IMR-90 (cell line): ENCODE data around the gene AFTPH. TPM values are rescaled to one million over a fixed set of nuclear protein-coding genes. Genes with fewer than 3 reads are reported as not detected.

Experiments
- ATAC-seq: fragments of 200-7000 bp; cut with Tn5 transposase; 2 replicates; pipeline ENCODE4 v1.9.1; 2020; ENCODE audit warnings: low read depth, mild to moderate bottlenecking, moderate library complexity
- BruUV-seq: library from RNA; stranded (reverse); fragments of 400-500 nt; replicated peaks from 2 replicates; lab custom pipeline; 2021; lab: Mats Ljungman, UMichigan
- CTCF ChIA-PET: fragments of 300-600 bp; formaldehyde crosslinking; extraction: SDS; loops from one replicate; lab custom pipeline; 2021; ENCODE audit warnings: antibody characterized with exemption; lab: Yijun Ruan, JAX
- POLR2A ChIA-PET: fragments of 300-600 bp; sonication (Branson Sonifier 250); formaldehyde crosslinking; loops from one replicate; lab custom pipeline; 2022; ENCODE audit warnings: antibody characterized with exemption; ENCODE audit not compliant: unreplicated experiment; lab: Charles Lee
- DNase-seq: peaks from one replicate; pipeline ENCODE4 v3.0.0; 2013
- H2AFZ ChIP-seq: replicated peaks from 2 replicates; pipeline ENCODE3; 2013; ENCODE audit warnings: low read length, mild to moderate bottlenecking; ENCODE audit not compliant: poor library complexity
- H2AK5ac ChIP-seq: 2 replicates; pipeline ENCODE4 v1.6.1; 2013; ENCODE audit warnings: low read depth, low read length, inconsistent platforms
- H2AK9ac ChIP-seq: replicated peaks from 2 replicates; pipeline ENCODE3; 2013; ENCODE audit warnings: mild to moderate bottlenecking, low read depth, low read length, moderate library complexity; ENCODE audit not compliant: poor library complexity
- H2BK120ac ChIP-seq: 2 replicates; pipeline ENCODE4 v1.6.1; 2013; ENCODE audit warnings: low read depth, low read length, inconsistent platforms
- H2BK15ac ChIP-seq: 3 replicates; pipeline ENCODE4 v1.6.1; 2013; ENCODE audit warnings: low read depth, low read length, inconsistent platforms
- H2BK20ac ChIP-seq: 2 replicates; pipeline ENCODE4 v1.6.1; 2013; ENCODE audit warnings: low read depth, mild to moderate bottlenecking, inconsistent platforms, low read length, moderate library complexity
- H2BK5ac ChIP-seq: 2 replicates; pipeline ENCODE4 v1.6.1; 2013; ENCODE audit warnings: mild to moderate bottlenecking, low read depth, low read length, inconsistent platforms; ENCODE audit not compliant: poor library complexity, severe bottlenecking
- H3K14ac ChIP-seq: replicated peaks from 2 replicates; pipeline ENCODE4 v1.6.1; 2013; ENCODE audit warnings: low read depth, low read length, inconsistent platforms
- H3K18ac ChIP-seq: 2 replicates; pipeline ENCODE4 v1.6.1; 2013; ENCODE audit warnings: low read depth, low read length, control low read depth
- H3K23ac ChIP-seq: 2 replicates; pipeline ENCODE4 v1.6.1; 2013; ENCODE audit warnings: low read depth, low read length, inconsistent platforms
- H3K27ac ChIP-seq: 2 replicates; pipeline ENCODE4 v1.5.1; 2013; ENCODE audit warnings: mild to moderate bottlenecking, control low read depth, low read length; ENCODE audit not compliant: insufficient read depth
- H3K27me3 ChIP-seq: 2 replicates; pipeline ENCODE4 v1.6.1; 2013; ENCODE audit warnings: low read length; ENCODE audit not compliant: control insufficient read depth, insufficient read depth
- H3K36me3 ChIP-seq: 2 replicates; pipeline ENCODE4 v1.6.1; 2013; ENCODE audit warnings: low read length, mixed read lengths; ENCODE audit not compliant: control insufficient read depth, insufficient read depth
- H3K4ac ChIP-seq: 2 replicates; pipeline ENCODE4 v1.6.1; 2013; ENCODE audit warnings: low read depth, low read length, inconsistent platforms
- H3K4me1 ChIP-seq: 2 replicates; pipeline ENCODE4 v1.6.1; 2013; ENCODE audit warnings: low read length, mixed read lengths; ENCODE audit not compliant: control insufficient read depth, insufficient read depth
- H3K4me2 ChIP-seq: 2 replicates; pipeline ENCODE4 v1.6.1; 2013; ENCODE audit warnings: low read depth, mild to moderate bottlenecking, control low read depth, low read length, moderate library complexity
- H3K4me3 ChIP-seq: 2 replicates; pipeline ENCODE4 v1.5.1; 2013; ENCODE audit warnings: low read depth, mild to moderate bottlenecking, control low read depth, low read length, moderate library complexity; ENCODE audit not compliant: insufficient read depth
- H3K56ac ChIP-seq: 2 replicates; pipeline ENCODE4 v1.6.1; 2013; ENCODE audit warnings: low read length, inconsistent platforms; ENCODE audit not compliant: insufficient read depth; ENCODE audit errors: extremely low read depth
- H3K79me1 ChIP-seq, 2 experiments: 2 replicates each; pipeline ENCODE4 v1.6.1; 2013; ENCODE audit warnings: low read length in 2 of 2, inconsistent platforms in 1 of 2, low read depth in 1 of 2
- H3K9ac ChIP-seq: 2 replicates; pipeline ENCODE4 v1.6.1; 2013; ENCODE audit warnings: low read depth, low read length, control low read depth
- H3K9me1 ChIP-seq: 2 replicates; pipeline ENCODE4 v1.6.1; 2013; ENCODE audit warnings: low read length, inconsistent platforms; ENCODE audit not compliant: insufficient read depth
- H3K9me3 ChIP-seq: 2 replicates; pipeline ENCODE4 v1.6.1; 2013; ENCODE audit warnings: low read length; ENCODE audit not compliant: control insufficient read depth, insufficient read depth
- H4K20me1 ChIP-seq: 2 replicates; pipeline ENCODE4 v1.6.1; 2013; ENCODE audit warnings: low read length, inconsistent platforms; ENCODE audit not compliant: insufficient read depth
- H4K5ac ChIP-seq: 2 replicates; pipeline ENCODE4 v1.6.1; 2013; ENCODE audit warnings: mild to moderate bottlenecking, low read depth, low read length, control low read depth
- H4K8ac ChIP-seq, 2 experiments: 2 replicates each; pipeline ENCODE4 v1.6.1; 2013; ENCODE audit warnings: low read depth in 2 of 2, low read length in 2 of 2, control low read depth in 1 of 2, inconsistent platforms in 1 of 2
- H4K91ac ChIP-seq: 2 replicates; pipeline ENCODE4 v1.6.1; 2013; ENCODE audit warnings: low read depth, low read length, inconsistent platforms; ENCODE audit not compliant: insufficient read depth
- MAFK ChIP-seq: IDR thresholded peaks from 2 replicates; pipeline ENCODE4 v1.6.1; 2012; ENCODE audit warnings: low read depth, low read length, improper control_type of control experiment
- MAZ ChIP-seq: IDR thresholded peaks from 2 replicates; pipeline ENCODE4 v1.6.1; 2012; ENCODE audit warnings: low read depth, mild to moderate bottlenecking, low read length, improper control_type of control experiment, moderate library complexity, borderline replicate concordance
- RAD21 ChIP-seq: IDR thresholded peaks from 2 replicates; pipeline ENCODE4 v1.6.1; 2012; ENCODE audit warnings: low read length, improper control_type of control experiment
- RFX5 ChIP-seq: IDR thresholded peaks from 2 replicates; pipeline ENCODE4 v1.8.0; 2012; ENCODE audit warnings: low read depth, mild to moderate bottlenecking, low read length, moderate library complexity
- WGBS, 2 experiments: methylation state at CpG; one replicate each; pipeline versions ENCODE4 v1.1.5 to v1.1.7; 2013; ENCODE audit warnings: missing lambda C conversion rate in 2 of 2; ENCODE audit not compliant: insufficient read length in 1 of 2; ENCODE audit errors: extremely low coverage in 2 of 2; 5-methylcytosine and 5-hydroxymethylcytosine counted together
- dilution Hi-C: fragments of 300-500 bp; cut with HindIII; formaldehyde crosslinking; loops from one replicate; pipeline ENCODE4 v1.14.3; 2018; ENCODE audit warnings: low sequenced_read_pairs; ENCODE audit not compliant: unreplicated experiment
- in situ Hi-C: fragments of 300-500 bp; cut with MboI; formaldehyde crosslinking; loops from 3 replicates; pipeline ENCODE4 v1.14.3; 2019; ENCODE audit warnings: low sequenced_read_pairs, inconsistent platforms, mixed read lengths
- intact Hi-C: fragments of 100-400 bp; cut with micrococcal nuclease; formaldehyde crosslinking; loops from 2 replicates; pipeline ENCODE4 v1.10.0; 2022
- polyA plus RNA-seq, 3 experiments: library from polyadenylated mRNA; depleted of rRNA; stranded (reverse); fragments of >200 nt; gene quantifications; 2 replicates each; pipeline ENCODE4 v1.2.3, GENCODE V29; 2012; ENCODE audit warnings: low replicate concordance in 1 of 3
- total RNA-seq: library from RNA; depleted of rRNA; stranded (reverse); fragments of >200 nt; gene quantifications from 2 replicates; pipeline ENCODE4 v1.2.3, GENCODE V29; 2012
- TF ChIP-seq, protein P1 (sequence below): conservative IDR thresholded peaks from 2 replicates; pipeline ENCODE4 v1.5.1; 2012; ENCODE audit warnings: mild to moderate bottlenecking, low read depth, low read length, improper control_type of control experiment

Gene AFTPH
- total and polyA plus RNA-seq, 2 of the 4 experiments (the other 2 are of a cell fraction) = 9.4 to 19.9 TPM

DNA sequence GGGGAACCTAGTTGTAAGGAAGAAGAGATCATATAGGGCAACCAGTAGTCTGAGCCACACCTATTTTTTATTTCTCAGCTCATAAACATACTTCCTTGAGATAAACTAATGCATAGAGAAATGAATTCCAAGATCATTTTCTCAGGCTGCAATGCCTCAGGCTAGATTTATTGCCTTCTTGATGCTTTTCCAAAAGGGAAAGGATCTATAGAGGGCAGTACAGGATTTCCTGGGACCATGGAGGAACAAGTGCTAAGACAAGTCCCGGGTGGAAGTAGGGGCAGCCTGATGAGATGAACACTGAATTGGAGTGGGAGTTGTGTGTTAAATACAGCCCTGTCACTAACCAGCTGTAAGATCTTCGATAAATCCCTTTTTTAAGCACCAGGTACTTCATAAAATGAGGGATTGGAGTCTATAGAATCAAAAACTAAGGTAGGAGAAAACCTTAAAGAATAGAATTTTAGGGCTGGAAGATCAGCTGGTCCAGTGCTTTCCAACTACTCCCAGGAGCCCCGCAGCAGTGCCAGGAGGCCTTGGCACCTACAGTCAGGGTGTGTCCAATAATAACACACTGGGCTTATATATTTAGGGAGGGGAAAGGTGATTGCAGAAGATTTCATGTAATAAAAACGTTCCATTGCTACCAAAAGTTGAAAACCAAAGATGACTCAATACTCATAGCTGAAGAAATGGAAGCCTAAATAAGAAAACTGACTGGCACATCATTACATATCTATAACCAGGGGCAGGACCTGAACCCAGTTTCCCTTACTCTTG lies 71.5 kb downstream of the AFTPH start:
- Histone ChIP-seq H2BK20ac (no peak overlapping the region), H3K36me3 (peaks cover 5% of the 10 kb centered on the region), H2AK5ac (no peak overlapping the region), H3K4me2 (no peak overlapping the region), H3K27ac (no peak overlapping the region), H3K18ac (no peak overlapping the region), H4K5ac (no peak overlapping the region), H3K14ac (no peak overlapping the region), H4K20me1 (peaks cover 4% of the 10 kb centered on the region; the same call in 1 of the 2 replicates), H4K8ac (no peak overlapping the region), H3K4me1 (peaks cover 6% of the 10 kb centered on the region), H2BK15ac (no peak overlapping the region), H3K79me1 (no peaks in the 10 kb centered on the region), H3K23ac (no peak overlapping the region), H3K4ac (no peak overlapping the region), H3K27me3 (peaks cover 36% of the 10 kb centered on the region), H2BK120ac (no peak overlapping the region), H2AFZ (no peak overlapping the region), H3K9ac (no peak overlapping the region), H4K91ac (no peak overlapping the region), H3K56ac (no peak overlapping the region), H3K9me1 (peaks cover 7% of the 10 kb centered on the region), H3K9me3 (no peaks in the 10 kb centered on the region), H3K4me3 (no peak overlapping the region), H2AK9ac (no peak overlapping the region), H2BK5ac (no peak overlapping the region)
- dilution Hi-C loops (no loop called here), intact Hi-C loops (loop anchor here (1.0 to 2.0 kb wide), 2 partner anchors 49 to 278 kb away; no protein-coding TSS in a partner anchor), in situ Hi-C loops (loop anchor here (5.0 to 10.0 kb wide), 3 partner anchors 282 to 979 kb away; no protein-coding TSS in a partner anchor)
- ATAC-seq (no peak; the same call in 1 of the 2 replicates), DNase-seq (peak; percentile 17)
- POLR2A ChIA-PET = no interaction called here
- no CpG with 5 or more reads among the region's 4 CpGs for WGBS, 2 experiments
- BruUV-seq = no TSS peak
- CTCF ChIA-PET = interaction anchor here (1.8 kb wide), 1 partner anchor 265 kb away, joined by 6 read pairs; no protein-coding TSS in a partner anchor
- TF ChIP-seq RFX5 = no peak
- no peak for TF ChIP-seq MAZ
- TF ChIP-seq, protein P1, sequence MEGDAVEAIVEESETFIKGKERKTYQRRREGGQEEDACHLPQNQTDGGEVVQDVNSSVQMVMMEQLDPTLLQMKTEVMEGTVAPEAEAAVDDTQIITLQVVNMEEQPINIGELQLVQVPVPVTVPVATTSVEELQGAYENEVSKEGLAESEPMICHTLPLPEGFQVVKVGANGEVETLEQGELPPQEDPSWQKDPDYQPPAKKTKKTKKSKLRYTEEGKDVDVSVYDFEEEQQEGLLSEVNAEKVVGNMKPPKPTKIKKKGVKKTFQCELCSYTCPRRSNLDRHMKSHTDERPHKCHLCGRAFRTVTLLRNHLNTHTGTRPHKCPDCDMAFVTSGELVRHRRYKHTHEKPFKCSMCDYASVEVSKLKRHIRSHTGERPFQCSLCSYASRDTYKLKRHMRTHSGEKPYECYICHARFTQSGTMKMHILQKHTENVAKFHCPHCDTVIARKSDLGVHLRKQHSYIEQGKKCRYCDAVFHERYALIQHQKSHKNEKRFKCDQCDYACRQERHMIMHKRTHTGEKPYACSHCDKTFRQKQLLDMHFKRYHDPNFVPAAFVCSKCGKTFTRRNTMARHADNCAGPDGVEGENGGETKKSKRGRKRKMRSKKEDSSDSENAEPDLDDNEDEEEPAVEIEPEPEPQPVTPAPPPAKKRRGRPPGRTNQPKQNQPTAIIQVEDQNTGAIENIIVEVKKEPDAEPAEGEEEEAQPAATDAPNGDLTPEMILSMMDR = peak; percentile 49
- no peak for TF ChIP-seq MAFK
- peak; percentile 39 for TF ChIP-seq RAD21
